GM21360 (cell line): ENCODE results near the gene THSD4.

Experiments
- ATAC-seq: cut with Tn5 transposase; IDR thresholded peaks from one replicate; pipeline ENCODE4 v1.9.1; 2021; ENCODE audit warnings: mild to moderate bottlenecking, moderate library complexity; ENCODE audit not compliant: unreplicated experiment

The THSD4 gene

GRCh38 chr15:71807125-71807629 lies 691.9 kb downstream of the THSD4 start:
- no peak for ATAC-seq

GRCh38 chr15:71807691-71808091 lies 692.4 kb downstream of the THSD4 start:
- no peak for ATAC-seq

- no peak for ATAC-seq
Measured at GRCh38 chr15:71808311-71809020, 693.2 kb downstream of the THSD4 start.

GRCh38 chr15:71809346-71809745 lies 694.1 kb downstream of the THSD4 start:
- ATAC-seq, result no peak

GRCh38 chr15:71810256-71811035 lies 695.2 kb downstream of the THSD4 start, which contains the start of gene NR2E3:
Gene NR2E3 (plus strand): TSS chr15:71810554. CDS start chr15:71810744, 190 bp downstream.
- ATAC-seq, result no peak

- no peak for ATAC-seq
Measured at GRCh38 chr15:71811036-71811736, 695.9 kb downstream of the THSD4 start.

- no peak for ATAC-seq
Measured at GRCh38 chr15:71811752-71812735, 696.8 kb downstream of the THSD4 start.

GRCh38 chr15:71812966-71813722 lies 697.9 kb downstream of the THSD4 start:
- no peak for ATAC-seq

- no peak for ATAC-seq
Measured at GRCh38 chr15:71813723-71814470, 698.6 kb downstream of the THSD4 start.

- ATAC-seq, result no peak
Measured at GRCh38 chr15:71815301-71815700, 700.0 kb downstream of the THSD4 start.

- no peak for ATAC-seq
Measured at GRCh38 chr15:71817351-71817750, 702.1 kb downstream of the THSD4 start.

GRCh38 chr15:71820127-71820526 lies 704.9 kb downstream of the THSD4 start:
- no peak for ATAC-seq

- ATAC-seq, result no peak
Measured at GRCh38 chr15:71821547-71822129, 706.4 kb downstream of the THSD4 start.

GRCh38 chr15:71822890-71823630 lies 707.8 kb downstream of the THSD4 start:
- no peak for ATAC-seq

- no peak for ATAC-seq
Measured at GRCh38 chr15:71823801-71824200, 708.5 kb downstream of the THSD4 start.

GRCh38 chr15:71825021-71825730 lies 709.9 kb downstream of the THSD4 start:
- ATAC-seq, result no peak

- ATAC-seq, result no peak
Measured at GRCh38 chr15:71826196-71826595, 710.9 kb downstream of the THSD4 start.
